Measurements from ENCODE around the gene ATP8A1.
A peak's percentile ranks its signal among the peaks of the same experiment; 100 is the strongest.

The ATP8A1 gene

GRCh38 chr4:42428036-42428435, 228.9 kb downstream of the ATP8A1 start:
- no peak overlapping the region for H3K27ac Mint-ChIP-seq
- H3K36me3 Mint-ChIP-seq = peaks cover 55% of the 10 kb centered on the region
- no peak overlapping the region for H3K4me3 Mint-ChIP-seq

GRCh38 chr4:42425146-42426065, 231.5 kb downstream of the ATP8A1 start:
- no peak overlapping the region for H3K27ac Mint-ChIP-seq
- peaks cover 61% of the 10 kb centered on the region for H3K36me3 Mint-ChIP-seq
- no peaks in the 10 kb centered on the region for H3K9me3 Mint-ChIP-seq
- no peak overlapping the region for H3K4me3 Mint-ChIP-seq
- H3K27me3 Mint-ChIP-seq = no peaks in the 10 kb centered on the region
- no peak for ATAC-seq
- H3K4me1 Mint-ChIP-seq = no peaks in the 10 kb centered on the region

More at GRCh38 chr4:42428036-42428435, 228.9 kb downstream of the ATP8A1 start:
- no peaks in the 10 kb centered on the region for H3K27me3 Mint-ChIP-seq
- H3K4me1 Mint-ChIP-seq = no peaks in the 10 kb centered on the region
- H3K9me3 Mint-ChIP-seq = no peaks in the 10 kb centered on the region
- ATAC-seq = peak; percentile 34

GRCh38 chr4:42420140-42420539, 236.8 kb downstream of the ATP8A1 start:
- Mint-ChIP-seq H3K9me3 (no peaks in the 10 kb centered on the region), H3K27ac (no peak overlapping the region), H3K4me1 (no peaks in the 10 kb centered on the region), H3K4me3 (no peak overlapping the region), H3K36me3 (peaks cover 53% of the 10 kb centered on the region), H3K27me3 (no peaks in the 10 kb centered on the region)
- ATAC-seq = no peak

GRCh38 chr4:42417550-42417949, 239.4 kb downstream of the ATP8A1 start:
- H3K27me3 Mint-ChIP-seq = no peaks in the 10 kb centered on the region
- no peak overlapping the region for H3K27ac Mint-ChIP-seq
- no peaks in the 10 kb centered on the region for H3K9me3 Mint-ChIP-seq
- H3K36me3 Mint-ChIP-seq = peaks cover 57% of the 10 kb centered on the region
- no peaks in the 10 kb centered on the region for H3K4me1 Mint-ChIP-seq
- ATAC-seq = no peak
- H3K4me3 Mint-ChIP-seq = no peak overlapping the region

GRCh38 chr4:42416017-42416416, 240.9 kb downstream of the ATP8A1 start:
- ATAC-seq = no peak
- H3K27me3 Mint-ChIP-seq = no peaks in the 10 kb centered on the region
- peaks cover 46% of the 10 kb centered on the region for H3K36me3 Mint-ChIP-seq
- no peak overlapping the region for H3K27ac Mint-ChIP-seq
- no peaks in the 10 kb centered on the region for H3K4me1 Mint-ChIP-seq
- no peak overlapping the region for H3K4me3 Mint-ChIP-seq
- no peaks in the 10 kb centered on the region for H3K9me3 Mint-ChIP-seq

- H3K27me3 Mint-ChIP-seq = no peaks in the 10 kb centered on the region
- ATAC-seq = no peak
Observed at GRCh38 chr4:42415281-42415680, 241.6 kb downstream of the ATP8A1 start.

GRCh38 chr4:42412251-42412650, 244.7 kb downstream of the ATP8A1 start:
- Mint-ChIP-seq H3K36me3 (peaks cover 23% of the 10 kb centered on the region), H3K4me3 (no peak overlapping the region), H3K9me3 (no peaks in the 10 kb centered on the region), H3K27me3 (no peaks in the 10 kb centered on the region), H3K27ac (no peak overlapping the region), H3K4me1 (no peaks in the 10 kb centered on the region)
- ATAC-seq = no peak

More at GRCh38 chr4:42415281-42415680, 241.6 kb downstream of the ATP8A1 start:
- Mint-ChIP-seq H3K27ac (no peak overlapping the region), H3K9me3 (no peaks in the 10 kb centered on the region), H3K4me3 (no peak overlapping the region), H3K36me3 (peaks cover 46% of the 10 kb centered on the region), H3K4me1 (no peaks in the 10 kb centered on the region)

GRCh38 chr4:42411803-42412202, 245.1 kb downstream of the ATP8A1 start:
- Mint-ChIP-seq H3K9me3 (no peaks in the 10 kb centered on the region), H3K4me3 (no peak overlapping the region), H3K27ac (no peak overlapping the region), H3K27me3 (no peaks in the 10 kb centered on the region), H3K4me1 (no peaks in the 10 kb centered on the region), H3K36me3 (peaks cover 23% of the 10 kb centered on the region)
- no peak for ATAC-seq

- no peaks in the 10 kb centered on the region for H3K4me1 Mint-ChIP-seq
- H3K9me3 Mint-ChIP-seq = no peaks in the 10 kb centered on the region
- peaks cover 28% of the 10 kb centered on the region for H3K36me3 Mint-ChIP-seq
- no peak overlapping the region for H3K4me3 Mint-ChIP-seq
- H3K27me3 Mint-ChIP-seq = no peaks in the 10 kb centered on the region
- no peak for ATAC-seq
- H3K27ac Mint-ChIP-seq = no peak overlapping the region
Observed at GRCh38 chr4:42410446-42410845, 246.5 kb downstream of the ATP8A1 start.

- no peak overlapping the region for H3K27ac Mint-ChIP-seq
- H3K9me3 Mint-ChIP-seq = no peaks in the 10 kb centered on the region
- H3K27me3 Mint-ChIP-seq = peaks cover 27% of the 10 kb centered on the region
- no peak overlapping the region for H3K4me3 Mint-ChIP-seq
- H3K4me1 Mint-ChIP-seq = peaks cover 14% of the 10 kb centered on the region
- no peak for ATAC-seq
- peaks cover 11% of the 10 kb centered on the region for H3K36me3 Mint-ChIP-seq
Observed at GRCh38 chr4:42404001-42404400, 252.9 kb downstream of the ATP8A1 start.

GRCh38 chr4:42401171-42401570, 255.7 kb downstream of the ATP8A1 start:
- H3K9me3 Mint-ChIP-seq = no peaks in the 10 kb centered on the region
- H3K27me3 Mint-ChIP-seq = peaks cover 50% of the 10 kb centered on the region
- no peak for ATAC-seq
- H3K27ac Mint-ChIP-seq = no peak overlapping the region
- peaks cover 11% of the 10 kb centered on the region for H3K36me3 Mint-ChIP-seq
- no peak overlapping the region for H3K4me3 Mint-ChIP-seq
- peaks cover 37% of the 10 kb centered on the region for H3K4me1 Mint-ChIP-seq

- peak; percentile 14 for ATAC-seq
- H3K4me1 Mint-ChIP-seq = peaks cover 37% of the 10 kb centered on the region
- no peaks in the 10 kb centered on the region for H3K9me3 Mint-ChIP-seq
- H3K36me3 Mint-ChIP-seq = no peaks in the 10 kb centered on the region
- no peak overlapping the region for H3K27ac Mint-ChIP-seq
- H3K27me3 Mint-ChIP-seq = peaks cover 50% of the 10 kb centered on the region
- no peak overlapping the region for H3K4me3 Mint-ChIP-seq
Observed at GRCh38 chr4:42399393-42399792, 257.5 kb downstream of the ATP8A1 start.

- no peak for ATAC-seq
- H3K27ac Mint-ChIP-seq = no peak overlapping the region
- H3K27me3 Mint-ChIP-seq = peaks cover 50% of the 10 kb centered on the region
- H3K36me3 Mint-ChIP-seq = no peaks in the 10 kb centered on the region
- peak overlapping the region; percentile 75 for H3K4me3 Mint-ChIP-seq
- no peaks in the 10 kb centered on the region for H3K9me3 Mint-ChIP-seq
- peaks cover 37% of the 10 kb centered on the region for H3K4me1 Mint-ChIP-seq
Observed at GRCh38 chr4:42398871-42399331, 258.0 kb downstream of the ATP8A1 start.

GRCh38 chr4:42398171-42398870, 258.6 kb downstream of the ATP8A1 start:
- no peaks in the 10 kb centered on the region for H3K9me3 Mint-ChIP-seq
- no peak overlapping the region for H3K27ac Mint-ChIP-seq
- peaks cover 37% of the 10 kb centered on the region for H3K4me1 Mint-ChIP-seq
- peaks cover 50% of the 10 kb centered on the region for H3K27me3 Mint-ChIP-seq
- ATAC-seq = no peak
- H3K36me3 Mint-ChIP-seq = no peaks in the 10 kb centered on the region
- H3K4me3 Mint-ChIP-seq = peak overlapping the region; percentile 75

- no peak overlapping the region for H3K27ac Mint-ChIP-seq
- H3K4me1 Mint-ChIP-seq = peaks cover 37% of the 10 kb centered on the region
- peak overlapping the region; percentile 78 for H3K4me3 Mint-ChIP-seq
- H3K27me3 Mint-ChIP-seq = peaks cover 50% of the 10 kb centered on the region
- no peaks in the 10 kb centered on the region for H3K36me3 Mint-ChIP-seq
- ATAC-seq = no peak
- H3K9me3 Mint-ChIP-seq = no peaks in the 10 kb centered on the region
Observed at GRCh38 chr4:42397635-42398170, 259.2 kb downstream of the ATP8A1 start.
